Measurements from ENCODE around the gene PRMT7.

PRMT7 gene

DNA sequence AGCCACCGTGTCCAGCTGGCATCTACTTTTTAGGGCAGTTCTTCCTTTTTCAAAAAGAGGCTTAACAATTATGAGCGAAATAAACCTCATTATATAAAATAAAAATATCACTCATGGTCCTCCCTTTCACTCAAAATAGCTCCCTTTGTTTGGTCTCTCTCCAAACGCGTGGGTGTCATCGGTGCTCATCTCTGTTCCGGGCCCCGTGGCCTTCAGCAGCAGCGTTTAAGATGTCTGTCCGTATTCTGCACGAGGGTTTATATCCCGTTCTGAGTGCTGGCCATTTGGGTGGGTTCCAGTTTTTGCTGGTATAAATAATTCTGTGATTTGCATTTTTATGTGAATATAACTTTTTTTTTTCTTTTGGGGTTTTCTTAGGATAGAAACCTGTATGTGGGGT lies 33.4 kb downstream of the PRMT7 start:
- no peak overlapping the region for H3K4me3 ChIP-seq (ENCODE audit: low read depth, low read length)
- DNase-seq (ENCODE audit: low read depth) = no peak

DNA sequence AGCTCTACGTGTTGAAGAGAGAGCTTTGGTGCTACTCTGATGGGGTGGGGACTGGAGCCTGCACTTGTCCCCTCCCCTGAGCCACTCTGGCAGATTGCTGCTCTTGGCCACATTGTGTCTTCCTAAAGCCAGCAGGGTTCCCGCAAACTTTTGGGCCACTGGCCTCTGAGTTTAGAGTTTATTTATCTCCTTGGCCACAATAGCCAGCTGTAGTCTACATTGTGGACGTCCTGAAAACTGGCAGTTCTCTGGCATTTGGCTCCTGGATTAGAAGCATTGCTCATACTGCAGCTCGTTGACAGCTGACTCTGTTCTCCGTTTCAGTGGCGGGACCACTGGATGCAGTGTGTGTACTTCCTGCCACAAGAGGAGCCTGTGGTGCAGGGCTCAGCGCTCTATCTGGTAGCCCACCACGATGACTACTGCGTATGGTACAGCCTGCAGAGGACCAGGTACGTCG lies 34.6 kb downstream of the PRMT7 start:
- no peak for DNase-seq (ENCODE audit: low read depth)

DNA sequence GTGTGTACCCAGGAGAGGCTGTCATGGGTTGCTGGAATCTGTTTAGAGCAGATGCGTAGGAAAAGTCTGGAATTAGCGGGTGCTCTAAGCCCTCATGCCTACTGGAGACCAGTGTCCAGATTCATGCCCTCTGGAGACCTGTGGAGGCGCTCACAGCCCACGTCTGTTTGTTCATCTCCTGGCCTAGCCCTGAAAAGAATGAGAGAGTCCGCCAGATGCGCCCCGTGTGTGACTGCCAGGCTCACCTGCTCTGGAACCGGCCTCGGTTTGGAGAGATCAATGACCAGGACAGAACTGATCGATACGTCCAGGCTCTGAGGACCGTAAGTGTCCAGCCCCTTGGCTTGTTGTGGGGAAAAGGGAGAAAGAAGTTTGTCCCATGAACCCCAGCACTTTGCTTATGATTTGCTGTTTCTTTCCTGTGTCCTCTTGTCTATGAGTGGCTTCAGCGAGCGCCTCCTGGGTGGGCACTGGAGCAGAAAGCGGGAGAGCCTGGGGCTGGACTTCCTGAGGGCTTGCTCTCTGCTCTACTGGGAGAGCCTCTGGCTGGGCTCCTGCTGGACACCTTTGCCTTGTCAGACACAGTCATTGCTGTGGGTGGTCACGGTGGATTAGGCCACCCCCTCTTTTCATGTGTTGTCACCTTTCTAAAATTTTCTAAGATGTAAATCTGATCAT lies 35.3 kb downstream of the PRMT7 start:
- no peak for DNase-seq (ENCODE audit: low read depth)
- H3K4me3 ChIP-seq (ENCODE audit: low read depth, low read length) = no peak overlapping the region

More for the DNA sequence above, 34.6 kb downstream of the PRMT7 start:
- no peak overlapping the region for H3K4me3 ChIP-seq (ENCODE audit: low read depth, low read length)

DNA sequence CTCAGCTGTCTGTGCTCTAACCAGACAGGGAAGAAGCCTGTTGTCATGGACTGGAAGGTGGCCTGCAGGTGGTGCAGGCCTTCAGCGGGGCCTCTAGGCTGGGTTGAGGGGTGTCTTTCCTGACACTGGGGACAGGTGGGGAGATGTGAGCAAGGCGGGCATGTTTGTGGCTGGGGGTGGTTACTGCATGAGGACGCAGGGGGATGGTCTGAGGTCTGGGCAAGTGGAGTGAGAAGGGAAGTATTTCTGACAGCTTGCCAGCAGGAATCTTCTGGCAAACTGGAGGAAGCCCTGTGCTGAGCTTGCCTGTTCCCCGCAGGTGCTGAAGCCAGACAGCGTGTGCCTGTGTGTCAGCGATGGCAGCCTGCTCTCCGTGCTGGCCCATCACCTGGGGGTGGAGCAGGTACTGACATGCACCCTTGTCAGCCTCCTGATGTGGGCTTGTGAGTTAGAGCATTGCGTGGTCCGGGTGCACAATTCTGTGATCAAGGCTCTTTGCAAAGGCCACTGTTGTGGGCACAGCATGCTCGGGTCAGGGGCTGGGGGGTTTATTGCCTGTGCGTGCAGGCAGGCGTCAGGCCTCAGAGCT lies 36.2 kb downstream of the PRMT7 start:
- DNase-seq (ENCODE audit: low read depth) = no peak
- no peak overlapping the region for H3K4me3 ChIP-seq (ENCODE audit: low read depth, low read length)

DNA sequence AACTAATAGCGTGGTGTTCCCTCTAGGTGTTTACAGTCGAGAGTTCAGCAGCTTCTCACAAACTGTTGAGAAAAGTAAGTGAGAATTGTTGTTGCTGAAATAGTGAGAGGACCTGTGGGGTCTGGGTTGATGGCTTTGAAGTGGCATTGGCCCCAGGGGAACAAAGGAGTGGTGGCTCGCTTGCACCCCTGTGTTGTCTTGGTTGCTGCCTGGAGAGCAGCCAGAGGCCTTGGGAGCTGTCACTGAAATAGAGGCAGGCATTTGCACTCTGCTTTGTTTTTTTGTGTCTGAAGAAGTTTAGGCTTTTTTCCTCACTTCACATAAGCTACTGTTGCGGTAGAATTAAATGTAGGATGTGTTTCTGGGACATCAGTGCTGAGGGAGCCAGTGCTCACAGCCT lies 36.8 kb downstream of the PRMT7 start:
- no peak for DNase-seq (ENCODE audit: low read depth)
- H3K4me3 ChIP-seq (ENCODE audit: low read depth, low read length) = no peak overlapping the region

DNA sequence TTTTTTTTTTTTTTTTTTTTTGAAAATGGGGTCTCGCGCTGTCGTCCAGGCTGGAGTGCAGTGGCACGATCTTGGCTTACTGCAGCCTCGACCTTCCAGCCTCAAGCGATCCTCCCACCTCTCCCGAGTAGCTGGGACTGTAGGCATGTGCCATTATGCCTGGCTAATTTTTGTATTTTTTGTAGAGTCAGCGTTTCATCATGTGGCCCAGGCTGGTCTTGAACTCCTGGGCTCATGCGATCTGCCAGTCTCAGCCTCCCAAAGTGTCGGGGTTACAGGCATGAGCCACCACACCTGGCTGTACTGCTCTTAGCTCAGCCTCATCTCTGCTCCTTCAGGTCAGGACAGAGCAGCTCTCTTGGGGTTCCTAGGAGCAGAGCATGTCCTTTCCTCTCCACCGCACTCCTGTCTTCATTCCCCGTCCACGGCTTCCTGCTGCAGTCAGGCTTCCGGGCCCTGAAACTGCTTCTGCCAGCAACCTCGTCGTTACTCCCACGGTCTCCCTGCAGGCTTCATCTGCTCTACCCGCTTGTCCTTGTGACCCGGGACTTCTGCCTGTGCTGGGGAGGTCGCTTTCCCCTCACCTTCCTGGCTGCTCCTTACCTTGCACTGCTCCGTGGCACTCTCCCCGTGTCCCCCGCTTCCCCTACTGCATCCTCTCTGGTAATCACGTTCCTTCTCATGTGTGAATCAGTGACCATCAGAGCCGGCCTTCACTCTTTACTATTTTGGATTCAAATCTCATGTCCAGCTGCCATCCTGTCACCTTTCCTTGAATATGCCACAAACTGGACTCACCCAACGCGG lies 38.0 kb downstream of the PRMT7 start:
- no peak overlapping the region for H3K4me3 ChIP-seq (ENCODE audit: low read depth, low read length)
- no peak for DNase-seq (ENCODE audit: low read depth)

DNA sequence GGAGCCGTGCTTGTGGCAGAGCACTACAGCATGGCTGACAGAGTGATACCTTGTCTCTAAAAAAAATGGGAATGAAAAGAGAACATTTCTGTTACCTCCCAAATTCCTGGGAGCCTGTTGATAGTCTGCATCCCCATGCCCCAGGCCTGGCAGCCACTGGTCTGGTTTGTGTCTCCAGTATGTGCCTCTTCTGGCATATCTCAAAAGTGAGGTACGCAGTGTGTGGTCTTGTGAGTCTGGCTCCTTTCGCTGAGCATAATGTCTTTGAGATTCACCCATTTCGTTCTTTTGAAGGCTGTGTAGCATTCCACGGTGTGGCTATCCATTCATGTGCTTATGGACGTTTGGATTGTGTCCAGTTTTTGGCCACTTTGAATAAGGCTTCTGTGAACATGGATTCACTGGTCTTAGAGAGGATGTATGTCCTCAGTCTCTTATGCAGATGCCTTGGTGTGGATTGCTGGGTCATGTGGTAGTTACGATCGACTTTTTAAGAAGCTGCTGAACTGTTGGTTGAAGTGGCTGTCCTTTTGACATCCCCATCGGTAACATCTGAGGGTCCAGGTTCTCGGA lies 39.1 kb downstream of the PRMT7 start:
- no peak overlapping the region for H3K4me3 ChIP-seq (ENCODE audit: low read depth, low read length)
- DNase-seq (ENCODE audit: low read depth) = no peak

DNA sequence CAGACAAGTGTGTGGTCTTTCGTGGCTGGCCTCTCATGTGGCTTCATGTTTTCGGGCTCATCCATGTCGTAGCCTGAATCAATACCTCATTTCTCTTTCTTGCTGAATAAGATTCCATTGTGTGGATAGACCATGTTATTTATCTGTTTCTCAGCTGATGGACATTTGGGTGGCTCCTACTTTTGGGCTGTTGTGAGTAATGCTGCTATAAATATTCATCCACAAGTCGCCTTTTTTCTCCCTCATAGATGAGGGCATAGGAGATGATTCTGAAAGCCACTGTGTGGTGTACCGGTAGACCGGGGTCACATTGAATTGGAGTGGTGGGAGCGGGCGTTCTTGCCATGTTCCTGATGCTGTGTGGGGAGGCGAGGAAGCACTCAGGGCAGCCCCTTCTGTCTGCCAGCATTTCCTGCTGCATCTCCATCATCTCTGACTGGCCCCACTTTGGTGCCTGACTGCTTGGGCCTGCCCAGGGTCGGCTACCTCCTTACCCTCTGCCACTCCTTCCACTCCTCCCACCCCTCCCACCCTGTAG lies 40.1 kb downstream of the PRMT7 start:
- DNase-seq (ENCODE audit: low read depth) = no peak

DNA sequence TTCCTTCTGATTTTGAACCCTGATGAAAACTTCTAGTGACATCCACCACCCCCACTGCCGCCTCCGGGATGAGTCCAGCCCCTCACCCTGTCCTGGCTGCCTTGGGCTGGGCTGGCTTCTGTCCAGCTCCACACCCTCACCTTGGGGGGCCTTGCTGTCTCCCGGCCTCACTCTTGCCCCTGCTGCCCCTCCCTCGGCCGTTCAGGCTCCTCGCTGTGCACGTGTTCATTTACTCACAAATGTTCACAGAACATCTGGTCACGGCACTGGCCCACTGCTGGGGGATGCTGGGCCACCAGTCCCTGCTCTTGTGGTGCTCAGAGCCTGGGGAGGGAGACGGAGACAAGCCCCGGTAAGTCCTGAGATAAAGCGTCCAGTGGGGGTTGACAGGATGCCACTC lies 40.6 kb downstream of the PRMT7 start:
- DNase-seq (ENCODE audit: low read depth) = no peak
- no peak overlapping the region for H3K4me3 ChIP-seq (ENCODE audit: low read depth, low read length)

More for the DNA sequence above, 40.1 kb downstream of the PRMT7 start:
- no peak overlapping the region for H3K4me3 ChIP-seq (ENCODE audit: low read depth, low read length)

DNA sequence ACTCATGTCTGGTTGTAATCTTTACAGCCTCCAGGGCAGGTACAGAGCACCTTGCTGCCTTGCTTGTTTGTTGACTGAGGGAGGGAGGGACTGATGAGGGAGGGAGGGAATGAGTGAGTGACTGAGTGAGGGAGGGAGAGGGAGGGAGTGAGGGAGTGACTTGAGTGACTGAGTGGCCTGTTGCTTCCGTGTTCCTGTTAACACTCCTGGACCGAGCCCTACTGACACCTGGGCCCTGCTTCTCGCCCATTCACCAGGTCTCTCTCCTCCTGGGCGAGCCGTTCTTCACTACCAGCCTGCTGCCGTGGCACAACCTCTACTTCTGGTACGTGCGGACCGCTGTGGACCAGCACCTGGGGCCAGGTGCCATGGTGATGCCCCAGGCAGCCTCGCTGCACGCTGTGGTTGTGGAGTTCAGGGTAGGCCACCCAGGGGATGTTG lies 41.2 kb downstream of the PRMT7 start:
- DNase-seq (ENCODE audit: low read depth) = no peak
- H3K4me3 ChIP-seq (ENCODE audit: low read depth, low read length) = no peak overlapping the region

DNA sequence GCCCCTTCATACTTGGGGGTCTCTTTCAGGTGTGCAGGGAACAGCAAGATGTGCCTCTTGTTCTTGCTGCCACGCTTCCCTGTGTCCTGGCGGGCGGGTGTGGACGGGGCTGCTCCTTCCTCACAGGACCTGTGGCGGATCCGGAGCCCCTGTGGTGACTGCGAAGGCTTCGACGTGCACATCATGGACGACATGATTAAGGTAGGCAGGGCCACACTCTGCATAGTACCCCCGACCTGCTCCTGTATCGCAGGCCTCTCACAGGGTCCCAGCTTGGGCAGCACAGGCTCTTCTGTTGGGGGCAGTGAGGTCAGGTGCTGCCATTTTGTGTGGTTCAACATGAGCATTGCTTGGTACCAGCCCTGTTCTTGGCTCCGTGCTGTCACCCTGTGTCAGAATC lies 42.5 kb downstream of the PRMT7 start:
- no peak overlapping the region for H3K4me3 ChIP-seq (ENCODE audit: low read depth, low read length)
- DNase-seq (ENCODE audit: low read depth) = no peak

DNA sequence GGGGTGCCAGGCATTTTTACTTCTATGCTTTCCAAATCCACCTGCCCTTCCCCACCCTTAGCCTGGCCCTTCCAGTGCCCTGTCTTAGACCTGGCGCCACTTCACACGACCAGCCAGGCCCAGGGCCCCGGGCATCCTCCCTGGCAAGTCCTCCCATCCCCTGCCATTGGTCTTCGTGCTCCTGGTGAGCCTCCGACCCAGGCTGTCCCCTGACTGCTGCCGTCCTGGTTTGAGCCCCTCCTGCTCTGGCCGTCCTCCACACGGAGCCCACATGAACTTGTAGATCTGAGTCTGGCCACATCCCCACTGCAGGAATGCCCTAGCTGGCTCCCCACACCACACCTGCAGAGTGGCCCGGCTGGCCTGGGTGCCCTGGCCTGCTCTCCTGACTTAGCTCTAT lies 44.0 kb downstream of the PRMT7 start:
- no peak overlapping the region for H3K4me3 ChIP-seq (ENCODE audit: low read depth, low read length)
- DNase-seq (ENCODE audit: low read depth) = no peak

DNA sequence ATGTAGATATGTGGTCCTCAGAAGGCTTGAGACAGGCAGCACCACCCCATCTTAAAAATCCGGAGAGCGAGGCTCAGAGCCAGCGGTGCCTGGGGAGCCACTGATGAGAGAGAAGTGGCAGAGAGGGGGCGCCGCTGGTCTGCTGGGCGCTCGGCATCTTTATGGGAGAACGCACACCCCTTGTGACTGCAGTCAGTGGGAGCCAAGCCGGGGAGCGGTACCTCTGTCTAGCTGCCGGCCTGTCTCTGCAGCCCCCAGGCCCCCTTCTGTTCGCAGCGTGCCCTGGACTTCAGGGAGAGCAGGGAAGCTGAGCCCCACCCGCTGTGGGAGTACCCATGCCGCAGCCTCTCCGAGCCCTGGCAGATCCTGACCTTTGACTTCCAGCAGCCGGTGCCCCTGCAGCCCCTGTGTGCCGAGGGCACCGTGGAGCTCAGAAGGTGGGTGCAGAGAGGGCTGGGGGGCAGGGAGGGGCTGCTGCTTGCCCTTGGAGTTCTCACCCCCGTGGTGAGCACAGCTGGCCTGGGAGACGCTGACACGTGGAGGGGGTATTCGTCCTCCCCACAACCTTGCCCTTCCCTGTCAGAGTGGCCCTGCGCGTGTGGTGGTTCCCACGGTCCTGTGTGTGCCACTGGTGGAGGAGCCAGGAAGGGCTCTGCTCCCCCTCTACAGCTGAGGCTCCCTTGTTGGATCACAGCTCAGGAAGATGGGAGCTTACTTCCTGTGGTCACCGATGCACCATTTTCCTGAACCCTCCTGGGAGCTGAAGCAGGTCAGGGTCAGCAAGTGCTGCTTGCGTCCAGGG lies 44.8 kb downstream of the PRMT7 start:
- H3K4me3 ChIP-seq (ENCODE audit: low read depth, low read length) = no peak overlapping the region

DNA sequence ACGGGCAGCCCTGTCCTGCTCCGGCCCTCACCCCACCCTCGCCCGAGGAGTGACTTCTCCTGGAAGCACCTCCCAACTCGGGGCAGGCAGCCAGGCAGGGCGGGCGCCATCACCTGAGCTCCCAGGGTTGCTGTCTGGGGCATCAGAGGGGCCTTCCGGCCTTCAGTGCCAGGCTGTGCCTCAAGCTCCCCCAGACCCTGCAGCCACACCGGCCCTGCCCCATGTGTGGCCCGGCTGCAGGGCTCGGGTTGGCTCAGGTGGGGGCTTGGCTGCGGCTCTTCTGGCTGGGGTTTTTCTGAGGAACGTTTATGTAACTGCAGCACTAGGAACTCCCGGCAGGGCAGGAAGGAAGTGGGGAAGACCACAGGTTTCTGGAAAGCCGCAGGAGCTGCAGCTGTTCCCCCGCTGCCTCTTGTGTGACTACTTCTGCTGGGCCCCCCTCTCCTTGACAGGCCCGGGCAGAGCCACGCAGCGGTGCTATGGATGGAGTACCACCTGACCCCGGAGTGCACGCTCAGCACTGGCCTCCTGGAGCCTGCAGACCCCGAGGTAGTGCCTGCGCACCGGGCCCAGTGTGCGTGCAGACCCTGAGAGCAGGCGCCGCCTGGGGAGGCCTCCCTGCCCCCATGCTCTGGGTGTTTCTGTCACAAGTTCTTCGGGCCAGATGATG lies 45.6 kb downstream of the PRMT7 start:
- H3K4me3 ChIP-seq (ENCODE audit: low read depth, low read length) = no peak overlapping the region
- no peak for DNase-seq (ENCODE audit: low read depth)

More for the DNA sequence above, 44.8 kb downstream of the PRMT7 start:
- no peak for DNase-seq (ENCODE audit: low read depth)

DNA sequence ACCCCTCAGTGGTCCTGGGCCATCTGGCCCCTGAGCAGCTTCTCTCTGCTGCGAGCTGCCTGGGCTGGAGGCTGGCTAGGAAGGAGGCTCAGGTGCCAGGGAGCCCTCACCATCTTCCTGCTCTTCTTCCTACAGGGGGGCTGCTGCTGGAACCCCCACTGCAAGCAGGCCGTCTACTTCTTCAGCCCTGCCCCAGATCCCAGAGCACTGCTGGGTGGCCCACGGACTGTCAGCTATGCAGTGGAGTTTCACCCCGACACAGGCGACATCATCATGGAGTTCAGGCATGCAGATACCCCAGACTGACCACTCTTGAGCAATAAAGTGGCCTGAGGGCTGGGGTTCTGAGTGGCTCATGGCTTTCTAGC lies 46.1 kb downstream of the PRMT7 start:
- H3K4me3 ChIP-seq (ENCODE audit: low read depth, low read length) = no peak overlapping the region

DNA sequence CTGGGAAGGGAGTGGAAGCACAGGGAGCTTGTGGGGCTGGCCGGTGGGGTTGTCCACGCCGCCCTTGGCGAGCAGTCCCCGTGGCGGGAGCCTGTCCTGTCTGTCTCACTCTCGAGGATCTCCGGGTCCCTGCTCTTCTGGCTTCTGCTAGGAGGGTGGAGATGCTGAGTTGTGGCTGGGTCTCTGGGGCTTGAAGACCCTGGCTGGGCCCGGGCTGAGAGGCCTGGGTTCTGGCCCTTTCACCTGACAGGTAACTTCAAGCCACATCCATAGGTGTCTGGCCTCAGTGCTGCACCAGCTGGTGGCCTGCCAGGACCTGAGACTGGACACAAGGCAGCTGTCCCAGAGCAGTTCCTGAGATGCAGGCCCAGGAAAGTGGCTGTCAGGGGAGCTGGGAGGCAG lies 46.7 kb downstream of the PRMT7 start:
- DNase-seq (ENCODE audit: low read depth) = no peak
- no peak overlapping the region for H3K4me3 ChIP-seq (ENCODE audit: low read depth, low read length)

More for the DNA sequence above, 46.1 kb downstream of the PRMT7 start:
- no peak for DNase-seq (ENCODE audit: low read depth)

DNA sequence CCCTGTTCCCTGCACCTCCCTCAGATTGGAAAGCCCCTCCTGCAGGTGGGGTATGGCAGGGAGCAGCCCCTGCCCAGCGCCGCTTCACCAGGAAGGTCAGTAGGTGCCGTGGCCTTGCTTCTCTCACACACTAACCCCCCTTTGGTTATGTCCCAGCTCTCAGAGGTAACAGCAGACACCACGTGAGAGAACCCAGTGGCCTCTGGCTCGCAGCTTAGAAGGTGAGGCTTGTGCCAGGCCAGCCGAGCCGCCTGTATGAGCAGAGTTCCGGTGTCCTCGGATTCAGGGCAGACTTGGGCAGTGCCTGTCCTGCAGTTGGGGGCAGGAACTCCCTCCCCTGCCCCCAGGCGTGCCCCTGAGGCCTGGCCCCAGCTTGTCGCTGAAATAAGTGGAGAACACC lies 47.1 kb downstream of the PRMT7 start:
- no peak overlapping the region for H3K4me3 ChIP-seq (ENCODE audit: low read depth, low read length)
- DNase-seq (ENCODE audit: low read depth) = no peak

DNA sequence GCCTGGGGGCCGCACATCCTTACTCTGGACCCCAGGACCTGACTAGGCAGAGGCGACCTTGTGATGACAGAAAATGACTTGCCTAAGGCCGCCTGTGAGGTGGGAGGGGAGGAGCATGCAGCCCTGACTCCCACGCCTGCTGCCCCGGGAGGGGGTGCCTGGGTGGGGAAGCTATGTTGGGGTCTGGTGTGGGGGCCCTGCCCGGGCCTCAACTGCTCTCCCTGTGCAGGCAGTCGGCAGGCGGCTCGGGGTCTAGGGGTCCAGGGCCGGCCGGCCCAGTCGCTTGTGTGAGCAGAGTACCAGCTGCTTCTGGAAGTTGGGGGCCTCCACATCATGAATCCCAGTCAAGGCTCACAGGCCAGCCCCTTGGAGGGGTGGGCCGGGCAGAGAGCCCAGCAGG lies 48.1 kb downstream of the PRMT7 start:
- no peak for DNase-seq (ENCODE audit: low read depth)

More for the DNA sequence above, 48.1 kb downstream of the PRMT7 start:
- no peak overlapping the region for H3K4me3 ChIP-seq (ENCODE audit: low read depth, low read length)
